ENCODE data around the gene ATP4B. TPM values are rescaled to one million over a fixed set of nuclear protein-coding genes. Genes with fewer than 3 reads are reported as not detected.
"Not testable (repeated sequence)": the region's sequence is repeated elsewhere in the genome, so short reads cannot be mapped to it uniquely, and the experiment has no call there.

Gene ATP4B
- total RNA-seq, 4 donors from 2014 or later, result not detected

GRCh38 chr13:113628291-113629270 is 29.4 kb downstream of the ATP4B start:
- TF ChIP-seq CTCF (IDR thresholded peaks at IDR 0.05), result no peak
- TF ChIP-seq POLR2A (IDR thresholded peaks at IDR 0.05), result no peak
- Histone ChIP-seq H3K27ac (no peak overlapping the region), H3K9me3 (no peaks in the 10 kb centered on the region), H3K4me3 (no peak overlapping the region), H3K4me1 (no peaks in the 10 kb centered on the region), H3K36me3 (peaks cover 0 to 36% (median 0%) of the 10 kb centered on the region in 3 donors), H3K27me3 (no peaks in the 10 kb centered on the region)
- peak in 1 of 3 donors; percentile 41 for DNase-seq

GRCh38 chr13:113627136-113627535 is 30.9 kb downstream of the ATP4B start:
- peak in 1 of 3 donors; percentile 18 for DNase-seq
- Histone ChIP-seq H3K9me3 (no peaks in the 10 kb centered on the region), H3K27me3 (no peaks in the 10 kb centered on the region), H3K36me3 (peaks cover 0 to 28% (median 0%) of the 10 kb centered on the region in 3 donors), H3K4me3 (no peak overlapping the region), H3K27ac (no peak overlapping the region), H3K4me1 (no peaks in the 10 kb centered on the region)
- no peak for TF ChIP-seq CTCF (IDR thresholded peaks at IDR 0.05)

- no peak for TF ChIP-seq CTCF (IDR thresholded peaks at IDR 0.05)
- no peak for TF ChIP-seq POLR2A (IDR thresholded peaks at IDR 0.05)
- Histone ChIP-seq H3K36me3 (peaks cover 0 to 18% (median 0%) of the 10 kb centered on the region in 3 donors), H3K4me1 (no peaks in the 10 kb centered on the region), H3K27ac (no peak overlapping the region), H3K27me3 (no peaks in the 10 kb centered on the region), H3K4me3 (no peak overlapping the region), H3K9me3 (no peaks in the 10 kb centered on the region)
- DNase-seq, result peak in 1 of 3 donors; percentile 20
Observed at GRCh38 chr13:113625965-113626721, 31.9 kb downstream of the ATP4B start.

- H3K9me3 ChIP-seq, DNase-seq, H3K27me3 ChIP-seq, H3K27ac ChIP-seq, H3K4me1 ChIP-seq, H3K4me3 ChIP-seq: not testable (repeated sequence)
- H3K36me3 ChIP-seq, result peaks cover 0 to 13% (median 0%) of the 10 kb centered on the region in 3 donors
Observed at GRCh38 chr13:113624640-113625304, 33.2 kb downstream of the ATP4B start.

GRCh38 chr13:113624235-113624587 is 33.8 kb downstream of the ATP4B start:
- Histone ChIP-seq H3K27me3 (no peaks in the 10 kb centered on the region), H3K27ac (no peak overlapping the region), H3K4me1 (no peaks in the 10 kb centered on the region), H3K36me3 (peaks cover 0 to 13% (median 0%) of the 10 kb centered on the region in 3 donors), H3K4me3 (no peak overlapping the region), H3K9me3 (no peaks in the 10 kb centered on the region)
- DNase-seq, result no peak
- TF ChIP-seq POLR2A (IDR thresholded peaks at IDR 0.05) (no peak), CTCF (IDR thresholded peaks at IDR 0.05) (no peak)
